Measurements from ENCODE around the gene HP. TPM values are rescaled to one million over a fixed set of nuclear protein-coding genes. Genes with fewer than 3 reads are reported as not detected.
A peak's percentile ranks its signal among the peaks of the same experiment; 100 is the strongest.

HP gene
- total and polyA plus RNA-seq, 2 of the 13 experiments (the other 11 are each of a cell fraction or from before 2014, with no cell fraction given) = 387 to 524 TPM

DNA sequence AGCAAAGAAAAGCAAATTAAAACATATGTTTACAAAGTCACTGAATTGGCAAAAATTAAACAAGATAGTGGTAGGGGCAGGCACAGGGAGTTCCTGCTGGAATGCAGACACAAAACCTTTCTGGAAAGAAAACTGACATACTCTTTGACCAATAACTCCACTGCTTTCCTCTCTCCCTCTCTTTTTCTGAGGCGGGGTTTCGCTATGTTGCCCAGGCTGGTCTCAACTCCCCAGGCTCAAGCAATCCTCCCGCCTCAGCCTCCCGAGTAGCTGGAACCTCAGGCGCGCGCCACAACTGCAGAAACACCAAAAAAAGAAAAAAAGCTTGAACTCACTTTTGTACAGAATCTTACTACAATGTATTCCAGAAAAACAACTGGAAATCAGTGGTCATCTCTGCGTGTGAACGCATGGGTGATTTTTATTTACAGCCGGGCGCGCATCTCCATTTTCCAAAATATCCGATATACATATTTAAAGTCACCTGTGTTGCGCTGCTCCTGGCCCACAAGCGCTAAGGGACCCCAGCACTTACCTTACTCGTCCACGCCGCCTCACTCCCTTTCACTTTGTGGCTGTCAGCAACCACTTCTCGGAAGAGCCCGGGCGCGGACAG is 38.6 kb downstream of the HP start (continued):
- TF ChIP-seq ZNF816 (CRISPR knock-in tag; IDR thresholded peaks at IDR 0.05; ENCODE audit: borderline replicate concordance) = no peak; the same call in 1 of the 2 replicates
- no peak for TF ChIP-seq SMYD3 (CRISPR knock-in tag; IDR thresholded peaks at IDR 0.05)
- TF ChIP-seq, protein P1, sequence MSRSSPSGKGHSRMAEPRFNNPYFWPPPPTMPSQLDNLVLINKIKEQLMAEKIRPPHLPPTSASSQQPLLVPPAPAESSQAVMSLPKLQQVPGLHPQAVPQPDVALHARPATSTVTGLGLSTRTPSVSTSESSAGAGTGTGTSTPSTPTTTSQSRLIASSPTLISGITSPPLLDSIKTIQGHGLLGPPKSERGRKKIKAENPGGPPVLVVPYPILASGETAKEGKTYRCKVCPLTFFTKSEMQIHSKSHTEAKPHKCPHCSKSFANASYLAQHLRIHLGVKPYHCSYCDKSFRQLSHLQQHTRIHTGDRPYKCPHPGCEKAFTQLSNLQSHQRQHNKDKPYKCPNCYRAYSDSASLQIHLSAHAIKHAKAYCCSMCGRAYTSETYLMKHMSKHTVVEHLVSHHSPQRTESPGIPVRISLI (CRISPR knock-in tag; IDR thresholded peaks at IDR 0.05; ENCODE audit: borderline replicate concordance) = no peak
- TF ChIP-seq GTF2F1 (IDR thresholded peaks at IDR 0.05; ENCODE audit: low read length) = no peak
- no peak; the same call in 1 of the 2 replicates for TF ChIP-seq POGZ (CRISPR knock-in tag; IDR thresholded peaks at IDR 0.05)
- TF ChIP-seq, protein P2, sequence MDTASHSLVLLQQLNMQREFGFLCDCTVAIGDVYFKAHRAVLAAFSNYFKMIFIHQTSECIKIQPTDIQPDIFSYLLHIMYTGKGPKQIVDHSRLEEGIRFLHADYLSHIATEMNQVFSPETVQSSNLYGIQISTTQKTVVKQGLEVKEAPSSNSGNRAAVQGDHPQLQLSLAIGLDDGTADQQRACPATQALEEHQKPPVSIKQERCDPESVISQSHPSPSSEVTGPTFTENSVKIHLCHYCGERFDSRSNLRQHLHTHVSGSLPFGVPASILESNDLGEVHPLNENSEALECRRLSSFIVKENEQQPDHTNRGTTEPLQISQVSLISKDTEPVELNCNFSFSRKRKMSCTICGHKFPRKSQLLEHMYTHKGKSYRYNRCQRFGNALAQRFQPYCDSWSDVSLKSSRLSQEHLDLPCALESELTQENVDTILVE (CRISPR knock-in tag; IDR thresholded peaks at IDR 0.05) = no peak
- TF ChIP-seq BORCS8-MEF2B (CRISPR knock-in tag; IDR thresholded peaks at IDR 0.05) = no peak
- TF ChIP-seq ZNF460 (CRISPR knock-in tag; IDR thresholded peaks at IDR 0.05; ENCODE audit: borderline replicate concordance) = peak; percentile 75
- TF ChIP-seq, protein P3, sequence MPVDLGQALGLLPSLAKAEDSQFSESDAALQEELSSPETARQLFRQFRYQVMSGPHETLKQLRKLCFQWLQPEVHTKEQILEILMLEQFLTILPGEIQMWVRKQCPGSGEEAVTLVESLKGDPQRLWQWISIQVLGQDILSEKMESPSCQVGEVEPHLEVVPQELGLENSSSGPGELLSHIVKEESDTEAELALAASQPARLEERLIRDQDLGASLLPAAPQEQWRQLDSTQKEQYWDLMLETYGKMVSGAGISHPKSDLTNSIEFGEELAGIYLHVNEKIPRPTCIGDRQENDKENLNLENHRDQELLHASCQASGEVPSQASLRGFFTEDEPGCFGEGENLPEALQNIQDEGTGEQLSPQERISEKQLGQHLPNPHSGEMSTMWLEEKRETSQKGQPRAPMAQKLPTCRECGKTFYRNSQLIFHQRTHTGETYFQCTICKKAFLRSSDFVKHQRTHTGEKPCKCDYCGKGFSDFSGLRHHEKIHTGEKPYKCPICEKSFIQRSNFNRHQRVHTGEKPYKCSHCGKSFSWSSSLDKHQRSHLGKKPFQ (CRISPR knock-in tag; IDR thresholded peaks at IDR 0.05; ENCODE audit: insufficient replicate concordance) = no peak
- peak; percentile 71; the same call in 1 of the 2 replicates for TF ChIP-seq ZBTB8A (CRISPR knock-in tag; IDR thresholded peaks at IDR 0.05; ENCODE audit: borderline replicate concordance, low read depth)
- no peak for TF ChIP-seq ZNF737 (CRISPR knock-in tag; IDR thresholded peaks at IDR 0.05; ENCODE audit: borderline replicate concordance)
- no peak for TF ChIP-seq ZNF253 (CRISPR knock-in tag; IDR thresholded peaks at IDR 0.05; ENCODE audit: borderline replicate concordance)
- TF ChIP-seq ZNF747 (CRISPR knock-in tag; IDR thresholded peaks at IDR 0.05; ENCODE audit: borderline replicate concordance) = no peak
- TF ChIP-seq, protein P4, sequence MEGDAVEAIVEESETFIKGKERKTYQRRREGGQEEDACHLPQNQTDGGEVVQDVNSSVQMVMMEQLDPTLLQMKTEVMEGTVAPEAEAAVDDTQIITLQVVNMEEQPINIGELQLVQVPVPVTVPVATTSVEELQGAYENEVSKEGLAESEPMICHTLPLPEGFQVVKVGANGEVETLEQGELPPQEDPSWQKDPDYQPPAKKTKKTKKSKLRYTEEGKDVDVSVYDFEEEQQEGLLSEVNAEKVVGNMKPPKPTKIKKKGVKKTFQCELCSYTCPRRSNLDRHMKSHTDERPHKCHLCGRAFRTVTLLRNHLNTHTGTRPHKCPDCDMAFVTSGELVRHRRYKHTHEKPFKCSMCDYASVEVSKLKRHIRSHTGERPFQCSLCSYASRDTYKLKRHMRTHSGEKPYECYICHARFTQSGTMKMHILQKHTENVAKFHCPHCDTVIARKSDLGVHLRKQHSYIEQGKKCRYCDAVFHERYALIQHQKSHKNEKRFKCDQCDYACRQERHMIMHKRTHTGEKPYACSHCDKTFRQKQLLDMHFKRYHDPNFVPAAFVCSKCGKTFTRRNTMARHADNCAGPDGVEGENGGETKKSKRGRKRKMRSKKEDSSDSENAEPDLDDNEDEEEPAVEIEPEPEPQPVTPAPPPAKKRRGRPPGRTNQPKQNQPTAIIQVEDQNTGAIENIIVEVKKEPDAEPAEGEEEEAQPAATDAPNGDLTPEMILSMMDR (CRISPR knock-in tag; IDR thresholded peaks at IDR 0.05) = no peak
- no peak for TF ChIP-seq XBP1 (CRISPR knock-in tag; IDR thresholded peaks at IDR 0.05)
- no peak for TF ChIP-seq ZNF335 (CRISPR knock-in tag; IDR thresholded peaks at IDR 0.05)

Data from HepG2 (cell line).